Kidney (tissue), 14 donors: ENCODE results near the gene PRKN. TPM values are rescaled to one million over a fixed set of nuclear protein-coding genes. Genes with fewer than 3 reads are reported as not detected.
"Not testable (repeated sequence)": the region's sequence is repeated elsewhere in the genome, so short reads cannot be mapped to it uniquely, and the experiment has no call there.

Experiments
- DNase-seq, 5 donors: peaks; one replicate each; pipeline ENCODE4 v3.0.0-alpha.2; 2013 to 2020
- FAIRE-seq: peaks from 2 replicates; lab custom pipeline; 2012; peaks lifted over from hg19 to GRCh38; lab: Jason Lieb, UNC
- H3K27ac ChIP-seq, 2 donors: one replicate each; pipeline ENCODE4 v1.7.0; 2013; ENCODE audit warnings: low read depth in 2 of 2, low read length in 2 of 2, inconsistent platforms in 1 of 2
- H3K27me3 ChIP-seq: one replicate; pipeline ENCODE4 v1.7.1; 2013; ENCODE audit warnings: low read length, inconsistent platforms; ENCODE audit not compliant: control insufficient read depth, insufficient read depth
- H3K36me3 ChIP-seq, 3 donors: one replicate each; pipeline versions ENCODE4 v1.7.0 to v1.7.1; 2013; ENCODE audit warnings: low read length in 3 of 3, control low read depth in 1 of 3, inconsistent platforms in 1 of 3; ENCODE audit not compliant: insufficient read depth in 3 of 3, control insufficient read depth in 2 of 3
- H3K4me1 ChIP-seq, 3 donors: one replicate each; pipeline versions ENCODE4 v1.7.0 to v1.7.1; 2013; ENCODE audit warnings: low read length in 3 of 3, inconsistent platforms in 1 of 3, low read depth in 1 of 3; ENCODE audit not compliant: control insufficient read depth in 2 of 3, insufficient read depth in 2 of 3
- H3K4me3 ChIP-seq, 3 donors: one replicate each; pipeline versions ENCODE4 v1.7.0 to v1.8.1; 2013; ENCODE audit warnings: low read length in 3 of 3, control low read depth in 1 of 3, inconsistent platforms in 1 of 3
- H3K9ac ChIP-seq, 3 donors: one replicate each; pipeline versions ENCODE4 v1.7.0 to v1.7.1; 2013; ENCODE audit warnings: low read length in 3 of 3, control low read depth in 1 of 3, inconsistent platforms in 1 of 3
- H3K9me3 ChIP-seq, 3 donors: one replicate each; pipeline versions ENCODE4 v1.7.0 to v1.7.1; 2013; ENCODE audit warnings: low read length in 3 of 3, control low read depth in 1 of 3, inconsistent platforms in 1 of 3; ENCODE audit not compliant: control insufficient read depth in 2 of 3, insufficient read depth in 1 of 3
- intact Hi-C: fragments of 100-400 bp; cut with DNase I; formaldehyde crosslinking; loops from one replicate; pipeline ENCODE4 v1.11.1; 2022
- polyA plus RNA-seq: library from polyadenylated mRNA; stranded (reverse); fragments of 350-450 nt; fragmentation: Illumina TruSeq; extraction: RNeasy Lipid Tissue Mini Kit (QIAGEN cat#74804); gene quantifications from one replicate; pipeline ENCODE4 v1.2.3, GENCODE V29; 2014; ENCODE audit warnings: low read depth, low replicate concordance; ENCODE audit not compliant: insufficient read depth
- total RNA-seq: library from RNA; stranded (reverse); fragmentation: NEBNext Ultra II Directional; extraction: Animal tissue kit (Norgen Biotek cat#: 25700); gene quantifications from one replicate; pipeline ENCODE4 v1.2.1, GENCODE V29; 2021
- TF ChIP-seq, protein P1 (sequence below): IDR thresholded peaks from 3 replicates; pipeline ENCODE4 v1.5.1; 2012; ENCODE audit warnings: mild to moderate bottlenecking, moderate library complexity, borderline replicate concordance; ENCODE audit not compliant: insufficient read depth; ENCODE audit errors: extremely low read depth
- donor health status: control.
- donor health status: control.
- donor health status: control.
- donor health status: control.
- donor health status: control.
- donor health status: DM: yes; HTN: yes; CAD: no.
- donor health status: Normal renal cell carcinoma (clear cell type).

Gene PRKN
- total and polyA plus RNA-seq, 2 donors from 2014 or later, result 8.6 to 10.4 TPM

DNA sequence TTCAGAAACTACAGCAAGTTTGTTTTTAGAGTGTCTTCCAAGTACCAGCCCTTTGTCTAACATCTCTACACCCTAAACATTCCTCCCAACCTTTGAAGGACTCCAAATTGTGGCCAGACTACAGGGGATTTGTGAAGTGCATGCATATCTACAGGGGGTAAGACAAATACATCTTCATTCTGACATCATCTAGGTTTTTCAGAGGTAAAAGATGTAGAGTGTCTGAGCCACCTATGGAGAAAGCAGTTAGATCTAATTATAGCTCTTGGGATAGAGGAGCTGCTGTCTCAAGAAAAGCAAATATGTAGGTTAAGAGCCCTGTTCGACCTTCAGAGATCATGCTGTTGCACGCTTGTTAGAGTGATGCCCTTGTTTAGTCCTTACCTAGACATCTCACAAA, 836.0 kb downstream of the PRKN start:
- no peaks in the 10 kb centered on the region for H3K4me1 ChIP-seq
- TF ChIP-seq, protein P1, sequence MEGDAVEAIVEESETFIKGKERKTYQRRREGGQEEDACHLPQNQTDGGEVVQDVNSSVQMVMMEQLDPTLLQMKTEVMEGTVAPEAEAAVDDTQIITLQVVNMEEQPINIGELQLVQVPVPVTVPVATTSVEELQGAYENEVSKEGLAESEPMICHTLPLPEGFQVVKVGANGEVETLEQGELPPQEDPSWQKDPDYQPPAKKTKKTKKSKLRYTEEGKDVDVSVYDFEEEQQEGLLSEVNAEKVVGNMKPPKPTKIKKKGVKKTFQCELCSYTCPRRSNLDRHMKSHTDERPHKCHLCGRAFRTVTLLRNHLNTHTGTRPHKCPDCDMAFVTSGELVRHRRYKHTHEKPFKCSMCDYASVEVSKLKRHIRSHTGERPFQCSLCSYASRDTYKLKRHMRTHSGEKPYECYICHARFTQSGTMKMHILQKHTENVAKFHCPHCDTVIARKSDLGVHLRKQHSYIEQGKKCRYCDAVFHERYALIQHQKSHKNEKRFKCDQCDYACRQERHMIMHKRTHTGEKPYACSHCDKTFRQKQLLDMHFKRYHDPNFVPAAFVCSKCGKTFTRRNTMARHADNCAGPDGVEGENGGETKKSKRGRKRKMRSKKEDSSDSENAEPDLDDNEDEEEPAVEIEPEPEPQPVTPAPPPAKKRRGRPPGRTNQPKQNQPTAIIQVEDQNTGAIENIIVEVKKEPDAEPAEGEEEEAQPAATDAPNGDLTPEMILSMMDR, result no peak
- no peaks in the 10 kb centered on the region for H3K36me3 ChIP-seq
- no peaks in the 10 kb centered on the region for H3K27me3 ChIP-seq
- H3K9me3 ChIP-seq, result no peaks in the 10 kb centered on the region
- FAIRE-seq (no peak), DNase-seq (no peak)
- H3K27ac ChIP-seq, result no peak overlapping the region
- H3K9ac ChIP-seq, result no peak overlapping the region
- intact Hi-C loops, result no loop called here
- H3K4me3 ChIP-seq, result peak overlapping the region in 1 of 3 donors; percentile 18

DNA sequence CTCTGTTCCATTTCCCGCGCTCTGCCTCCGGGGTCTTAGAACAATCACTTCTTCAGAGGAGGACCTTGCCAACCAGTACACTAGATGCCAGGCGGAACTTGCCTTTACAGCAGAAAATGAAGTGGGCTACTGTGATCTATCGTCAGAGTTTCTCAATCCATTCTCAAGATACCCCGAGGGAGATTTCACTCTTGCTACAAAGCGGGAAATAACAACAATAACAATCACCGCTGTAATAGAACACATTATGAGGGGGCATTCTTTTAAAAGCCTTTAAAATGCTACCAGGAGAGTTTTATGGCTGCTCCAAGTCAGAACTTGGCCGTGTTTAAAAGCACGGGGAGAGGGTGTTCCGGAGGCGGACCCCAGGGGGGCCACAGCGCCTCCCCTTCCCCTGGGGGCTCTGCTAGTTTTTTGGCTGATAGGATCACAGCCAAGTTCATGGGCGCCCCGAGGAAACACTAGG, 836.7 kb downstream of the PRKN start:
- Histone ChIP-seq H3K4me1 (no peaks in the 10 kb centered on the region), H3K9ac (no peak overlapping the region)
- intact Hi-C loops, result no loop called here

DNA sequence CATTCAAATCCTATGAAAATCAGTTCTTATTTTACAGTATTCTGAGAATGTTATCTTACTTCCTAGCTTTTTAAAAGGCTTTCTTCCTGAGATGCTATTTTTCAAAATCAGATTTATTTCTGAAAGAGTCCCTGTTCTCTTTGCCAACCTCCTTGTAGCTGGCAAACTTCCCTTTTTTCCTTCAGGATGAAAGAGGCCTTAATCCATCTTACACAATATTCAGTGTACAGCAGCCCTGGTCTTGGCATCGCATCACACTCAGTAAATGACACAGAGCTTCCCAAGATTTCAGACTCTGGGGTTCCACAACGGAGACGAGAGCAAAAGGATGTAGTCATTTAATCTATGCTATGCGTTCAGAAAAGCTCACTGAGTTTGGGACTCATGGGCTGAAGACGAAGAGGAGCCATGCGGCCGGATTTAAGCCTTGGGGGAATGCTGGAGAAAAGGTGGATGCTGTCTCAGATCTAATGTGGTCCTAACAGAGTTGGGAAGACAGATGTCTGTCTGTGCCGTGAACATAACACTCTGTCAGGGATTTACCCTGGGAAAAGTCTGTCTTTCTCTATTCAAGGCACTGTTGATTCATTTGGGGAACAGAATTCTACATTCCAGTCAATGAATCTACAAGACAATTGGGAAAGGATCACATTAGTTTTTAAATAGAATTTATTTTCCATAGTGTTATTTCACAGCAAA, 837.3 kb downstream of the PRKN start:
- Histone ChIP-seq H3K4me1 (no peaks in the 10 kb centered on the region), H3K4me3 (no peak overlapping the region), H3K27ac (no peak overlapping the region), H3K27me3 (no peaks in the 10 kb centered on the region), H3K9me3 (no peaks in the 10 kb centered on the region), H3K9ac (no peak overlapping the region), H3K36me3 (no peaks in the 10 kb centered on the region)
- FAIRE-seq, result no peak
- intact Hi-C loops, result no loop called here
- DNase-seq, result peak in 1 of 5 donors; percentile 17
- TF ChIP-seq, protein P1, result no peak

More for the DNA sequence above, 836.7 kb downstream of the PRKN start:
- Histone ChIP-seq H3K4me3 (peak overlapping the region in 1 of 3 donors; percentile 18), H3K27me3 (no peaks in the 10 kb centered on the region), H3K36me3 (no peaks in the 10 kb centered on the region), H3K9me3 (no peaks in the 10 kb centered on the region), H3K27ac (no peak overlapping the region)
- TF ChIP-seq, protein P1, result no peak
- FAIRE-seq, result no peak
- peak in 2 of 5 donors; percentile 21 to 51 for DNase-seq

DNA sequence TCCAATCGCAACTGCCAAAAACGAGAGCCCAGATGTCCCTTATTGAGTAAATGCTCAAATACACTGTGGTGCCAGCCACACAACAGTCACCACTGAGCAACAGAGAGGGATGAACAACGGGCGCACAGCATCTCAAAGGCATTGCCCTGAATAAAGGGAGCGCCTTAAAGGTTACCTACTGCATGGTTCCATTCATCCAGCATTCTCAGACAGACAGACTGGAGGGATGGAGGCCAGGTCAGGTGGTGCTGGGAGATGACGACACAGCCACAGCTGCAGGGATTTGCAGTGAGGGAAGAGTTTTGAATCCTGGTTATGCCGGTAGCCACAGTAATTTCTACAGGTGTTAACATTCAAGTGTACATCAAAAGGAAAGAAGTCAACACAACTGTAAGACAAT, 838.2 kb downstream of the PRKN start:
- no peaks in the 10 kb centered on the region for H3K36me3 ChIP-seq
- no peaks in the 10 kb centered on the region for H3K9me3 ChIP-seq
- intact Hi-C loops, result no loop called here
- DNase-seq (no peak), FAIRE-seq (no peak)
- H3K27me3 ChIP-seq, result no peaks in the 10 kb centered on the region
- no peak overlapping the region for H3K27ac ChIP-seq
- H3K4me3 ChIP-seq, result no peak overlapping the region
- no peaks in the 10 kb centered on the region for H3K4me1 ChIP-seq
- H3K9ac ChIP-seq, result no peak overlapping the region
- TF ChIP-seq, protein P1, result no peak

DNA sequence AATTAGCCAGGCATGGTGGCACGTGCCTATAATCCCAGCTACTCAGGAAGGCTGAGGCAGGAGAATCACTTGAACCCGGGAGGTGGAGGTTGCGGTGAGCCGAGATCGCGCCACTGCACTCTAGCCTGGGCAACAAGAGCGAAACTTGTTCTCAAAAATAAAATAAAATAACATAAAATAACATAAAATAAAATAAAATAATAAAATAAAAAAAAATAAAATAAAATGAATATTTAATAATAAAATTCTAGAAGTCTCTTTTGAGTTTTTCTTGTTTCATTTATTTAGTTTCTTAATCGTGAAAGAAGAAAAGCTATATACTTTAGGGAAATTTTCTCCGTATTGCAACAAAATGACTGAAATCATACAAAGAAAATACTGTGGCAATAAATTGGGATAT, 841.0 kb downstream of the PRKN start:
- intact Hi-C loops, DNase-seq: not testable (repeated sequence)
- peak; percentile 75 for FAIRE-seq

More for the DNA sequence above, 841.0 kb downstream of the PRKN start:
- not testable (repeated sequence) for H3K27ac ChIP-seq, H3K9me3 ChIP-seq, H3K4me1 ChIP-seq, H3K27me3 ChIP-seq, H3K36me3 ChIP-seq, H3K9ac ChIP-seq, H3K4me3 ChIP-seq
